Right lobe of liver (tissue), 6 donors: Measurements from ENCODE around the gene ALMS1. TPM values are rescaled to one million over a fixed set of nuclear protein-coding genes. Genes with fewer than 3 reads are reported as not detected.
"Not testable (repeated sequence)": the region's sequence is repeated elsewhere in the genome, so short reads cannot be mapped to it uniquely, and the experiment has no call there.

ENCODE experiments used
- ATAC-seq, 4 donors: fragments of 200-7000 bp; cut with Tn5 transposase; one replicate each; pipeline ENCODE4 v1.9.1; 2020; ENCODE audit warnings: mild to moderate bottlenecking in 4 of 4, moderate library complexity in 4 of 4
- DNase-seq, 3 donors: peaks; one replicate each; pipeline ENCODE4 v3.0.0-alpha.2; 2020
- H3K27ac ChIP-seq, 3 donors: fragments of 200-600 bp; one replicate each; pipeline ENCODE4 v1.8.0; 2022
- H3K27me3 ChIP-seq, 2 donors: fragments of 200-600 bp; one replicate each; pipeline ENCODE4 v1.8.0; 2022
- H3K36me3 ChIP-seq, 4 donors: fragments of 200-600 bp; sonication (generic) in 1 of 4; one replicate each; pipeline versions ENCODE4 v1.5.1 to v1.8.0; 2017 to 2022; ENCODE audit warnings: control low read depth in 1 of 4
- H3K4me1 ChIP-seq, 4 donors: fragments of 200-600 bp; sonication (generic) in 1 of 4; one replicate each; pipeline versions ENCODE4 v1.5.1 to v1.8.0; 2017 to 2022; ENCODE audit warnings: control low read depth in 1 of 4
- H3K4me3 ChIP-seq, 3 donors: fragments of 200-600 bp; one replicate each; pipeline ENCODE4 v1.8.0; 2022
- H3K9me3 ChIP-seq, 4 donors: fragments of 200-600 bp; sonication (generic) in 1 of 4; one replicate each; pipeline versions ENCODE4 v1.5.1 to v1.8.0; 2017 to 2022; ENCODE audit warnings: control low read depth in 1 of 4
- CTCF ChIP-seq, 4 donors: fragments of 200-600 bp in 3 of 4; fragments of 450-650 bp in 1 of 4; IDR thresholded peaks; one replicate each; pipeline versions ENCODE4 v1.5.1 to v1.8.0; 2016 to 2022; ENCODE audit warnings: antibody characterized with exemption in 4 of 4, mild to moderate bottlenecking in 2 of 4
- POLR2A ChIP-seq: fragments of 450-650 bp; IDR thresholded peaks from one replicate; pipeline ENCODE4 v1.6.1; 2017; ENCODE audit warnings: antibody characterized with exemption, mild to moderate bottlenecking
- WGBS: methylation state at CpG from one replicate; pipeline ENCODE4 v1.1.6; 2018; ENCODE audit warnings: low coverage, low lambda C conversion rate; ENCODE audit not compliant: insufficient coverage; ENCODE audit errors: missing lambda C conversion rate; 5-methylcytosine and 5-hydroxymethylcytosine counted together
- intact Hi-C, 2 donors: fragments of 100-400 bp; cut with DNase I; formaldehyde crosslinking; loops; one replicate each; pipeline versions ENCODE4 v1.11.2 to v1.14.1; 2022
- total RNA-seq, 6 experiments: library from RNA; depleted of rRNA in 2 of 6; stranded (reverse); fragments of >200 nt in 2 of 6; fragmentation: NEBNext Ultra II Directional in 3 of 6; extraction: Animal tissue kit (Norgen Biotek cat#: 25700) in 3 of 6; gene quantifications; one replicate each; pipeline versions ENCODE4 v1.1.0 to v1.2.4, GENCODE V29; 2016 to 2023
- donor health status: DM: no; HTN: yes; CAD: no.
- donor health status: DM: no; HTN: no; CAD: no.
- donor health status: DM: no; HTN: no; CAD: no.
- donor health status: DM: no; HTN: yes; CAD: no.
- donor health status: DM: no; HTN: yes; CAD: no.

Gene ALMS1
- total RNA-seq, 6 experiments from 2014 or later, result 5.0 to 9.3 (median 6.0) TPM

DNA sequence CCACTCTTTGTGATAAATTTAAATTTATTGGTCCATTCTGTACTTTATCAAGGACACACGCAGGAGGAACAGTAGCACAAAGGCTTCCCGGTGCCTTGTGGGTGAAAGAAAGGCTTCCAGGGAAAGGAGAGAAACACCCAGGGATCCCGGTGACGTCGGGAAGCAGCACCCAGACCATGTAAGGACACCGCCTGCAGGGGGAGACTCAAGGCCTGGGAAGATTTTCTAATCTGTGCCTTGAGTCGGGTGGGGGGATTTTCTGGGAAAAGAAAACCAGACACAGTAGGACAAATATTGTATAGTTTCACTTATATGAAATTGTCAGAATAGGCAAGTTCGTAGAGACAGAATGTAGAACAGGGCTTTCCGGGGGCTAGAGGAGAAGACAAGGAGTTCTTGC, 239.0 kb downstream of the ALMS1 start:
- TF ChIP-seq CTCF (IDR thresholded peaks at IDR 0.05), result peak in 3 of 4 donors; percentile 13 to 20 (median 17)
- H3K36me3 ChIP-seq, H3K27me3 ChIP-seq, H3K27ac ChIP-seq, H3K4me1 ChIP-seq, intact Hi-C loops, H3K9me3 ChIP-seq, H3K4me3 ChIP-seq, DNase-seq: not testable (repeated sequence)
- WGBS, result 64% methylated on average over 5 of the region's 9 CpGs
- peak; percentile 19 to 45 (median 34) for ATAC-seq

DNA sequence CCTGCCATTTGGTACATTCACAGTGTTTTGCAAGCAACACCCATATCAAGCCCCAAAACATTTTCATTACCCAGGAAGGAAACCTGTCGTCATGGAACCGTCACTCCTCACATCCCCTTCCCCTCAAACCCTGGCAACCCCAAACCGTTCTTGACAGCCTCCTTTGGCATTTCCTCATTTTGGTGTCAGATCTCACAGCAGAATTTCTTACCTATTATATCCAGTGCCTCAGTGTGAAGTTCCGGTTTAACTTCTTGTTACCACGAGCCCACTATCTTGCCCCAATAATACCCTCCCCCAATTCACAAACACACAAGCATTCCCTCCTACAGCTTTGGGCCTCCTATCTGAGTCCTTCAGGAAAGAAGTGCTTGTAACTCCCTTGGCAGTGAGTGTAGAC, 240.6 kb downstream of the ALMS1 start:
- H3K36me3 ChIP-seq, H3K27ac ChIP-seq, H3K4me3 ChIP-seq, H3K4me1 ChIP-seq, intact Hi-C loops, H3K27me3 ChIP-seq, ATAC-seq, DNase-seq, H3K9me3 ChIP-seq: not testable (repeated sequence)
- WGBS, result 39% methylated on average over 4 of the region's 5 CpGs

DNA sequence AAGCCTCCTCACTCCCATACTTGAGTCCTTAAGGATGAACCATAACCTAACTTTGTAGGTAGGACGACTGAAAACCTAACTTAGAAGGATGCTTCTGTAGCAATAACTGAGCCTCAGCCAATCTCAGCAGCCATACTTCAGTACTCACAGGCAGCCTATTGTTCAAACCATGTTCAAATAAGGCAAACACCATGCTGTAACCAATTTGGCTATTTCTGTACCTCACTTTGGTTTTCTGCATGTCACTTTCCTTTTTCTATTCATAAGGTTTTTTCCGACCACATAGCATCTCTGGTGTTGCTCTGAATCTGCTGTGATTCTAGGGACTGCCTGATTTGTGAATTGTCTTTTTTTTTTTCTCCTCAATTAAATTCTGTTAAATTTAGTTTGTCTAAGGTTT, 242.9 kb downstream of the ALMS1 start:
- H3K4me3 ChIP-seq, H3K4me1 ChIP-seq, intact Hi-C loops, ATAC-seq, H3K27ac ChIP-seq, H3K36me3 ChIP-seq, DNase-seq, H3K27me3 ChIP-seq, H3K9me3 ChIP-seq: not testable (repeated sequence)
- WGBS, result 90% methylated on average over 1 of the region's 2 CpGs

- H3K4me1 ChIP-seq, H3K27ac ChIP-seq, H3K4me3 ChIP-seq, H3K27me3 ChIP-seq, intact Hi-C loops, H3K9me3 ChIP-seq, DNase-seq, H3K36me3 ChIP-seq: not testable (repeated sequence)
- peak; percentile 76 to 86 (median 84) for ATAC-seq
- 4% methylated on average over 2 of the region's 2 CpGs for WGBS
- TF ChIP-seq CTCF (IDR thresholded peaks at IDR 0.05), result peak in 3 of 4 donors; percentile 58 to 62 (median 61)
These were observed 245.1 kb downstream of the ALMS1 start for GRCh38 chr2:73630662-73631266.

DNA sequence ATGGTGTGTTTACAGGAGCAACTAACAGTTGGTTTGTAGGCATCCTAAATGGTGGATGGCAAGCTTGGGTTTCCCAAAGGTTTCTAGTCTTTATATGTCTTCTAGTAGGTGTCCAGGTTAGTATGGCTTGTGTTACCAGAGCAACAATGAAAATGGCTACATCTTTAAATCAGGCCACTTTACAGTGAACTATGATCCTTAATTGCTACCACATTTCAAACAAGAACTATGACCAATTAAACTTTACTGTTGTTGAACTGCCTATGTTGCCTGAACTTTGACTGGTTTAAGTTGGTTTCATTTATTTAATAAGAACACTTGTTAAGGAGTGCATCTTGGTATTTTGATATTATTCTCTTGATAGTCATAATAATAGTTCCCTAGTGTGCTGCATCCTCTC, 251.3 kb downstream of the ALMS1 start:
- DNase-seq, intact Hi-C loops, ATAC-seq: not testable (repeated sequence)

DNA sequence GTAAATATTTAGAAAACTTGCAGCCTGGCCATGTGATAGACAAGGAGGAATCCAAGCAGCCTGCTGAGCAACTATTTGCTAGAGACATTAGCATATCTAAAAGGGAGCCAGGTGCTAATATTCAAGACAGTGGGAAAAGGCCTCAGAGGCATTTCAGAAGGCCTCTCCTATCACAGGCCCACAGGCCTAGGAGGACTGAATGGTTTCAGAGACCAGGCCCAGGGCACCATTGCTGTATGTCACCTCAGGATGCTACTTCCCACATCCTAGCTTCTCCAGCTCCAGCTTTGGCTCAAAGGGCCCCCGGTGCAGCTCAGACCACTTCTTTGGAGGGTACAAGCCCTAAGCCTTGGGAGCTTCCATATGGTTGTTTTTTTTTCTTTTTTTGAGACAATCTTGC, 252.8 kb downstream of the ALMS1 start:
- Histone ChIP-seq H3K36me3 (no peaks in the 10 kb centered on the region), H3K4me3 (no peak overlapping the region), H3K4me1 (peaks cover 0 to 46% (median 3%) of the 10 kb centered on the region in 4 donors), H3K9me3 (no peaks in the 10 kb centered on the region), H3K27me3 (no peaks in the 10 kb centered on the region), H3K27ac (no peak overlapping the region)
- TF ChIP-seq POLR2A, result no peak
- TF ChIP-seq CTCF (IDR thresholded peaks at IDR 0.05), result no peak
- intact Hi-C loops, result no loop called here
- DNase-seq (no peak), ATAC-seq (no peak)
- 100% methylated on average over 1 of the region's 1 CpG for WGBS

More for the DNA sequence above, 251.3 kb downstream of the ALMS1 start:
- peaks cover 0 to 41% (median 2%) of the 10 kb centered on the region in 4 donors for H3K4me1 ChIP-seq
- not testable (repeated sequence) for H3K27me3 ChIP-seq, H3K9me3 ChIP-seq, H3K27ac ChIP-seq, H3K4me3 ChIP-seq, H3K36me3 ChIP-seq
